ENCODE measurements around the gene OSBPL8.
"Not testable (repeated sequence)": the region's sequence is repeated elsewhere in the genome, so short reads cannot be mapped to it uniquely, and the experiment has no call there.

Gene OSBPL8

DNA sequence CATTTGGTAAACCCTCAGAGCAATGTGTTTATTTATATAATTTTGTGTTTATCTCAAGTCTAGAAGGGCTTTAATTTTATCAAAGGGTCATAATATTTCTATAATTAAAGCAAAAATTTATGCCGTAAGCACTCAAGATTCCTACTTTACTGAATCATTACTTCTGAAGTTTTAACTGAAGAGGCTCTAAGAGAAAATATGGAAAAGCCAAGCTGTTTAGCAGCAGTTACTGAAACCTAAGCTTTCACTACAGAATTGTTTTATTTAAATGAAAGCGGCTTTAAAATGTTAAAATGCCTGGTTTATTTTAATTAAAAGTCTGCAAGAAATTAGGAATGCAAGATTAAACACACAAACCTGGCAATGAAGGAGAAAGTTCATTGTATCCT is 137.4 kb downstream of the OSBPL8 start:
- DNase-seq (ENCODE audit: low read depth), result no peak

DNA sequence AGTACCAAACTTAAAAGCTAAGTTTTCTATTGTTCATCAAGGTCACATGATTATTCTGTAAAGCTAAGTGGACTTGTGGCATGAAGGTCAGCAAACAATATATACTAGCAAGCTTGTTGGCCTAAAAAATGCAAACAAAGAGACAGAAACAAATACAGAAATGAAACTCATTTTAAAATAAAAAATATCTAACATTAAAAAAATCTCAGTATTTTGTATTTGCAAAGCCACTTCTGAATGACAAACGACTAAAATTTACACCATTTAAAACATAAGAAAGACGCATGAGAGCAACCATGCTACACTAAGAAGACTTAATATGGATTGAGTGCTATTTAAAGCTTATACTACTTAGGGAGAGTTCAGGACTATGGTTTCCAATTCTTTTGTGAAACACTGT is 138.5 kb downstream of the OSBPL8 start:
- DNase-seq (ENCODE audit: low read depth), result no peak

DNA sequence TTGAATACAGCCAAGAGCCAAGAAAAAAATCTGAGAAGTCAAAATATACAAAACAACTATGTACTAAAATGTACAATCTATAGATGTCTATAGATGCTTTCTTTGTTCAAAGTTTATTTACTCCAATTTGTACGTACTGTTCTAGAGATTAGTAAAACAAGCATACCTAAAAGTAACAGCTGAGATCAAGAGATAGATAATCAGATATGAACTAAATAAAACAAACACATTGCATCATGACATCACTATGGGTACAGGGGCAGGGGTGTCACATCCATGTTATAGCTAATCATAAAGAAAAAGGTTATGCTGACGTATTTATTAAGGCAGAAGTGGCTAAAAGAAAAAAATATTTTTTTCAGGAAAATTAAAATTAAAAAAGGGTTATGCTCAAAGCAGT is 139.3 kb downstream of the OSBPL8 start:
- DNase-seq (ENCODE audit: low read depth), result no peak

- no peak for DNase-seq (ENCODE audit: low read depth)
Observed at GRCh38 chr12:76417116-76417515, 142.5 kb downstream of the OSBPL8 start.

DNA sequence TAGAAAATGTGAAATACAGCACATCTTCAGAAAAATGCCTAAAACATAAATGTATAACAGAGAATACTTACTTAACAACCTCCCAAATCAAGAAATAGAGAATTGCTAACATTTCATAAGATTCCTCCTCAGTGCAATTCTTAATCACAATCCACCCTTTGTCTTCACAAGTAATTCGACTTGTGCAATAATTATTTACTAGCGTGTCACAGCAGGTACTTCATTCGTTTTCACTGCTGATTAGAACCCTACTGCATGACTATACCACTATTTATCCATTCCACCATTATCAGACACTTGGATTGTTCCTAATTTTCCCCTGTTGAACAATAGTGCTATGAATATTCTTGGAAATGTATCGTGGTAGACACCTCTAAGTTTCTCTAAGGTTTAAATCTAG is 146.4 kb downstream of the OSBPL8 start:
- no peak for DNase-seq (ENCODE audit: low read depth)

GRCh38 chr12:76410781-76411180 is 148.8 kb downstream of the OSBPL8 start:
- no peak for DNase-seq (ENCODE audit: low read depth)

GRCh38 chr12:76410371-76410770 is 149.2 kb downstream of the OSBPL8 start:
- DNase-seq (ENCODE audit: low read depth), result no peak

DNA sequence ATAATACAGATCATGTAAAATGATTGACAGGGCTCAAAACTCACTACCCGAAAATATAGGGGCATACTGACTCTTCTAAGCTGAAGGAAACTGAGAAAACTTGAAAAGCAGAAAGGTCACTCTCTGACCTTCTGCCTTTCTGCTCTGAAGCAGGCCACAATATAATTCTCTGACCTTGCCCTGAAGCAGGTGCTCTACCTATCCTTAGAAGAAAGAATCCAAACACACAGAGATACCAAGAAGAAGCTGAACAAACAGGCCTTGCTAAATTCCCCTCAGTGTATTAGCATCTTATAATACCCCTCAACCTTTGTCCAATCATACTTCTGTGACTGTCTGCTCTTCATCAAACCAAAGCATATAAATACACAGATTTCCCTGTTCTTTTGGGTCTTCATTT is 150.5 kb downstream of the OSBPL8 start:
- no peak for DNase-seq (ENCODE audit: low read depth)

- no peak for DNase-seq (ENCODE audit: low read depth)
Observed at GRCh38 chr12:76407710-76408109, 151.9 kb downstream of the OSBPL8 start.

DNA sequence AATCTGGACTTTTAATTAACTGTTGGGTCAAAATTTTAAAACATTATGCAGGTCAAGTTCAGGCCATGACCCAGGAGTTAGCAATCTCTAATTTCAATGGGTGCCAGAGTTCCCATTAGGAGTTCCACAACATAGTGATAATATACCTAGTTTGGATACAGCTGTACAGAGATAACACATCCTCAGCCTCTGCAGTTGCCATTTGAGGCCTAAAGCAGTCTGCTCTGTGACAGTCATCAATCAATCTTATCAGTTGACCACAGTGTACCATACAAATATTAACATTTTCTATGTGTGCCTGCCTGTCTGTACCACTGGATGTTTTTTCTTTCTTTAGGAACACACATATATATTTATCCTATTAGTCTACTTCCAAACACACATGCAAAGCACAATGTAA is 157.3 kb downstream of the OSBPL8 start:
- DNase-seq (ENCODE audit: low read depth), result no peak

DNA sequence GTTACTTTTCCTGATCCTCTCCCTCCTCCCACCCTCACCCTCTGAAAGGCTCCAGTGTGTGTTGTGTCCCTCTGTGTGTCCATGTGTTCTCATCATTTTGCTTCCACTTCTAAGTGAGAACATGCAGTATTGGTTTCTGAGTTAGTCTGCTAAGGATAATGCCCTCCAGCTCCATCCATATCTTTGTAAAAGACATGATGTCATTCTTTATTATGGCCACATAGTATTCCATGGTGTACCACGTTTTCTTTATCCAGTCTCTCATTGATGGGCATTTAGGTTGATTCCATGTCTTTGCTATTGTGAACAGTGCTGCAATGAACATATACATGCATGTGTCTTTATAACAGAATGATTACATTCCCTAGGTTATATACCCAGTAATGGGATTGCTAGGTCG is 159.4 kb downstream of the OSBPL8 start:
- no peak for DNase-seq (ENCODE audit: low read depth)

DNA sequence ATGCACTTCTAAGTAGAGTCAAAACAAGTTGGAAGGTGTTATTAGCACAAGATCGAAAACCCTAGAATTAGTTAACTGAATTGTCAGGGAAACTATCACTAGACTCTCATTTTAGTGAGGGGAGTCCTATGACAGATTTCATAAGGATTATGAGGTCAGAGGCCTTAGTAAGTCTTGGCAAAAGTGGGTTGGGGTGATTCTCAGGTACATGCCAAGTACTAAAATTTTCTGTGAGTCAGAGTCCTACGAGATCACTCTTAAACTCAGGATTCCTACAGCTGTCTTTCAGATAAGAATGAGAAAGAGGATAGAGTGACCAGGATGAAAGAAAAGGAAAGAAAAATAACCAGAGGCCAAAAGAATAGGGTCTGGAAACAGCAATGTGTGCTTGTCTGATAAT is 160.5 kb downstream of the OSBPL8 start:
- DNase-seq (ENCODE audit: low read depth), result no peak

DNA sequence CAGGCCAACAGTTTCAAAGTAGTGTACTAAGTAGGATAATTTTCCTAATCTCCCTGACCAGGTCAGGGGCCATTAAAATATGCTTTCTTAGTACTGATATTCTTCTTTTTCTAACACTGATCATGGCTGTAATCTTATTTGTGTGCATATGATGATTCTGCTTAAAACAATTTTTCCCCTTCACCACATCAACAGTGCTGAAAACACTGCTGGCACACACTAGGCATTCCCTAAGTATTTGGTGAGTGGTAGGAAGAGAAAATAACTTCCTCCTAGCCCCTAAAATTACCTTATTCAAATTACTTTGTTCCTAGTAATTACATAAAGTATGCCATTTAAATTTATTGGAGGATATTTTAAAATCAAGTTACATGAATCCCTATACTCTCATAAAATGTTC is 161.5 kb downstream of the OSBPL8 start:
- DNase-seq (ENCODE audit: low read depth), result no peak

- no peak for DNase-seq (ENCODE audit: low read depth)
Observed at GRCh38 chr12:76391461-76391860, 168.1 kb downstream of the OSBPL8 start.

DNA sequence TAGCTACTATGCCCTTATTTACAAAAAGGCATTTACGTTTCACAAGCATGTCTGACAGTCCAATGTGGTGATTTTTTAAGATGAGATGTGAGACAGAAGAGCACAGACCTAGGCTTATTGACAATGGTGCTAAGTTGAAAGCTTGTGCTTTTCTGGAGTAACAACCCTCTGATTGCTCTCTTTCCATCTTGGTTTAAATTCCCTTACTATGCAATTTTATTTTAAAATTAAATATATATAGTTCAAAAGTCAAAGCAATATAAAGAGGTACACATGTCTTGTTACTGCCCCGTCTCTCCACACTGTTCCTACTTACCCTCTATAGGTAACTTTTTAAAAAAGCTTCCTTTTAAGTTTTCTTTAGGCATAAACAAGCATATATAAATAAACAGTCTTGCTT is 172.0 kb downstream of the OSBPL8 start:
- no peak for DNase-seq (ENCODE audit: low read depth)

- no peak for DNase-seq (ENCODE audit: low read depth)
Observed at GRCh38 chr12:76384560-76384959, 175.0 kb downstream of the OSBPL8 start.

DNA sequence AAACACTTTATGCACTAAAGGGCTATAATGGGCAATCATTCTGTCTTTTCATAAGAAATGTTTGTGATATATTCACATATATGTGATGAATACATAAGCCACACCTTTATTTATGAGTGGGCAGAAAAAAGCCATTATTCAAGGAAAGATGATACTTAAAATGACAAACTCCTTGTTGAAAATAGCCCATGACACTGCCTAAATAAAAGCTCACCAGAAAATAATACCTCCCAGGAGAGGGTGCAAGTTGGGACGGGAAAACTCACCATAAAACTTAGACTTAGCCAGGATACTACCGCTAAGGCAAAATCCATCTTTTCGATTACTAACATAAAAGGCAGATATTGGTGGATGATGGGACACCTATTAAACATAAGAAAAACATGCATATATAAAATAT is 175.6 kb downstream of the OSBPL8 start:
- no peak for DNase-seq (ENCODE audit: low read depth)

DNA sequence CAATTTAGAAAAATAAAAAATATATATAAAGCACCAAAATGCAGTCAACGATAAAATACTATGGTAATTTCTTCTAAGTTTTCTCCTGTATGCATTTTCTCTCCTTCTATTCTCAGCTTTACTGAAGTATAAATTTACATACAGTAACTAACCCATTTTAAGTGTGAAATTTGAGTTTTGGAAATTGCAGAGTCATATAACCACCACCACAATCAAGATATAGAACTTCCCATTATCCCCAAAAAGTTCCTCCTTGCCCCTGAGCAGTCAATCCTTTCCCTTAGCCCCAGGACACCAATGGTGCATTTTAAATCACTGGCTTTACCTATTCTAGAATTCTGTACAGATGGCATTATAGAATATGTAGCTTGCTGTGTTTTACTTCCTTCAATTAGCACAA is 180.3 kb downstream of the OSBPL8 start:
- DNase-seq (ENCODE audit: low read depth), result no peak

DNA sequence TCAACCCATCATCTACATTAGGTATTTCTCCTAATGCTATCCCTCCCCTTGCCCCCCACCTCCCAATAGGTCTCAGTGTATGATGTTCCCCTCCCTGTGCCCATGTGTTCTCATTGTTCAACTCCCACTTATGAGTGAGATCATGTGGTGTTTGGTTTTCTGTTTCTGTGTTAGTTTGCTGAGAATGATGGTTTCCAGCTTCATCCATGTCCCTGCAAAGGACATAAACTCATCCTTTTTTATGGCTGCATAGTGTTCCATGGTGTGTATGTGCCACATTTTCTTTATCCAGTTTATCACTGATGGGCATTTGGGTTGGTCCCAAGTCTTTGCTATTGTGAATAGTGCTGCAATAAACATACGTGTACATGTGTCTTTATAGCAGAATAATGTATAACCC is 182.7 kb downstream of the OSBPL8 start:
- not testable (repeated sequence) for DNase-seq (ENCODE audit: low read depth)

DNA sequence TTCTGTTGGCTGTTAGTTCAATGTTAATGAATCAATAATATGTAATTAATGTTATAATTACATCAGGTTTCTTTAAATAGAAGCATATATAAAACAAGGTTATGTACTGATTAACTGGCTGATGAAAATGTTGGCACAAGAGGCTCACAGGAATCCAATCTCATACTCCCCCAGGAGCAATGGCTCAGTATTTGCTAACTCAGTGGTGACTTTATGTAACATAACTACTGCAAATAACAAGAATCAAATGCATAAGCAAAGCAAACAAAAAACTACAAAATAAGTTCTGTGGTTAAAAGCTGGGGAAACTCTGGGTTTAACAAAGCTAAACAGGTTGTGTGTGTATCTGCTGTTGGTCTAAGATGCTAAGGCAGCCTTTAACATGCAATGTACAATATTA is 183.6 kb downstream of the OSBPL8 start:
- DNase-seq (ENCODE audit: low read depth), result no peak

GRCh38 chr12:76375470-76375869 is 184.1 kb downstream of the OSBPL8 start:
- DNase-seq (ENCODE audit: low read depth), result no peak

- DNase-seq (ENCODE audit: low read depth), result no peak
Observed at GRCh38 chr12:76374386-76375020, 185.1 kb downstream of the OSBPL8 start.

GRCh38 chr12:76368230-76368629 is 191.3 kb downstream of the OSBPL8 start:
- DNase-seq (ENCODE audit: low read depth), result no peak

- DNase-seq (ENCODE audit: low read depth), result no peak
Observed at GRCh38 chr12:76366163-76366562, 193.4 kb downstream of the OSBPL8 start.

GRCh38 chr12:76364131-76364530 is 195.4 kb downstream of the OSBPL8 start:
- not testable (repeated sequence) for DNase-seq (ENCODE audit: low read depth)
